GM23338 (cell line): Measurements from ENCODE around the gene SAMD7.

Experiments
- CREB1 ChIP-seq: fragments of 250-450 bp; sonication (Bioruptor Pico); IDR thresholded peaks from 2 replicates; pipeline ENCODE4 v1.5.0; 2020; ENCODE audit warnings: low read depth, mild to moderate bottlenecking, moderate library complexity
- CTCF ChIP-seq, 2 experiments: fragments of 200-600 bp in 1 of 2; sonication (generic) in 1 of 2; conservative IDR thresholded peaks; 2 replicates each; pipeline versions ENCODE4 v1.5.1 to v1.6.1; 2016 to 2017; ENCODE audit warnings: antibody characterized with exemption in 2 of 2, low read depth in 2 of 2, mild to moderate bottlenecking in 2 of 2, moderate library complexity in 1 of 2
- EZH2 ChIP-seq: fragments of 200-600 bp; sonication (generic); IDR thresholded peaks from one replicate; pipeline ENCODE4 v1.8.0; 2017; ENCODE audit warnings: antibody characterized with exemption, mild to moderate bottlenecking, low read depth; ENCODE audit not compliant: unreplicated experiment
- EZH2phosphoT487 ChIP-seq: fragments of 200-600 bp; sonication (generic); IDR thresholded peaks from one replicate; pipeline ENCODE4 v1.8.1; 2018; ENCODE audit warnings: antibody characterized with exemption; ENCODE audit not compliant: unreplicated experiment
- JUNB ChIP-seq: IDR thresholded peaks from one replicate; pipeline ENCODE4 v1.6.1; 2016; ENCODE audit warnings: antibody characterized with exemption; ENCODE audit not compliant: unreplicated experiment
- NANOG ChIP-seq: IDR thresholded peaks from 2 replicates; pipeline ENCODE4 v1.6.1; 2016; ENCODE audit warnings: antibody characterized with exemption, borderline replicate concordance
- POLR2AphosphoS5 ChIP-seq: IDR thresholded peaks from 2 replicates; pipeline ENCODE4 v1.6.1; 2016; ENCODE audit warnings: antibody characterized with exemption, low read depth
- REST ChIP-seq: IDR thresholded peaks from one replicate; pipeline ENCODE4 v1.6.1; 2018; ENCODE audit warnings: antibody characterized with exemption; ENCODE audit not compliant: unreplicated experiment
- ZNF331 ChIP-seq: fragments of 250-450 bp; sonication (Bioruptor Pico); IDR thresholded peaks from 2 replicates; pipeline ENCODE4 v1.5.0; 2020; ENCODE audit warnings: low read depth, mild to moderate bottlenecking, moderate library complexity

GRCh38 chr3:169966951-169967915 is 55.9 kb downstream of the SAMD7 start:
- TF ChIP-seq CTCF (conservative IDR thresholded peaks at IDR 0.05; ENCODE audit: low read depth in 2 of 2) (no peak), POLR2AphosphoS5 (no peak), CREB1 (CRISPR knock-in tag) (no peak), EZH2 (no peak), ZNF331 (CRISPR knock-in tag) (no peak), EZH2phosphoT487 (no peak), REST (no peak), NANOG (no peak), JUNB (no peak)
